H54 (cell line): ENCODE data around the gene B3GNT2.

ENCODE experiments used
- DNase-seq: peaks from one replicate; pipeline ENCODE4 v3.0.0; 2011; ENCODE audit warnings: low spot score, mixed read lengths; ENCODE audit not compliant: insufficient read length
- FAIRE-seq: peaks from 3 replicates; lab custom pipeline; 2011; peaks lifted over from hg19 to GRCh38; lab: Jason Lieb, UNC
- POLR2A ChIP-seq: IDR thresholded peaks from 2 replicates; pipeline ENCODE4 v1.6.1; 2011; ENCODE audit warnings: low read depth, mild to moderate bottlenecking, low read length

B3GNT2 gene

GRCh38 chr2:62222171-62222570 is 26.3 kb downstream of the B3GNT2 start:
- DNase-seq (no peak), FAIRE-seq (no peak)
- TF ChIP-seq POLR2A = no peak

GRCh38 chr2:62222674-62223073 is 26.8 kb downstream of the B3GNT2 start:
- no peak for DNase-seq
- FAIRE-seq = no peak
- no peak for TF ChIP-seq POLR2A

GRCh38 chr2:62224976-62225375 is 29.1 kb downstream of the B3GNT2 start:
- no peak for FAIRE-seq
- TF ChIP-seq POLR2A = no peak
- no peak for DNase-seq

- no peak for TF ChIP-seq POLR2A
- no peak for DNase-seq
- FAIRE-seq = no peak
These were observed 31.6 kb downstream of the B3GNT2 start for GRCh38 chr2:62227386-62228075.

- no peak for DNase-seq
- no peak for FAIRE-seq
- no peak for TF ChIP-seq POLR2A
These were observed 33.2 kb downstream of the B3GNT2 start for GRCh38 chr2:62229082-62229605.

GRCh38 chr2:62231541-62231940 is 35.6 kb downstream of the B3GNT2 start:
- no peak for DNase-seq
- FAIRE-seq = no peak
- TF ChIP-seq POLR2A = no peak

- FAIRE-seq (no peak), DNase-seq (no peak)
- no peak for TF ChIP-seq POLR2A
These were observed 39.1 kb downstream of the B3GNT2 start for GRCh38 chr2:62234755-62235655.

- no peak for FAIRE-seq
- no peak for DNase-seq
- no peak for TF ChIP-seq POLR2A
These were observed 40.6 kb downstream of the B3GNT2 start for GRCh38 chr2:62236499-62236898.

GRCh38 chr2:62238236-62238635 is 42.3 kb downstream of the B3GNT2 start:
- no peak for DNase-seq
- no peak for TF ChIP-seq POLR2A
- FAIRE-seq = no peak

- no peak for FAIRE-seq
- DNase-seq = no peak
- no peak for TF ChIP-seq POLR2A
These were observed 44.6 kb downstream of the B3GNT2 start for GRCh38 chr2:62240546-62240945.

GRCh38 chr2:62243983-62244382 is 48.1 kb downstream of the B3GNT2 start:
- TF ChIP-seq POLR2A = no peak
- FAIRE-seq (no peak), DNase-seq (no peak)

- TF ChIP-seq POLR2A = no peak
- FAIRE-seq = no peak
- no peak for DNase-seq
These were observed 52.3 kb downstream of the B3GNT2 start for GRCh38 chr2:62248226-62248625.

- no peak for TF ChIP-seq POLR2A
- no peak for FAIRE-seq
- DNase-seq = no peak
These were observed 54.3 kb downstream of the B3GNT2 start for GRCh38 chr2:62250239-62250638.

- no peak for TF ChIP-seq POLR2A
- FAIRE-seq (no peak), DNase-seq (no peak)
These were observed 58.7 kb downstream of the B3GNT2 start for GRCh38 chr2:62254424-62255266.
